Neutrophil (primary cell): ENCODE results near the gene TWIST2.

ENCODE experiments used
- H3K27ac ChIP-seq: fragments of 200-600 bp; sonication (generic); 2 replicates; pipeline ENCODE4 v1.5.1; 2016; ENCODE audit warnings: mild to moderate bottlenecking, moderate library complexity
- H3K27me3 ChIP-seq: fragments of 200-600 bp; sonication (generic); 2 replicates; pipeline ENCODE4 v1.6.0; 2016; ENCODE audit warnings: mild to moderate bottlenecking
- H3K36me3 ChIP-seq: fragments of 200-600 bp; sonication (generic); 2 replicates; pipeline ENCODE4 v1.5.1; 2017
- H3K4me1 ChIP-seq, 2 experiments: fragments of 200-600 bp in 1 of 2; sonication (generic) in 1 of 2; 1 replicate in 1 of 2; 2 replicates in 1 of 2; pipeline versions ENCODE4 v1.5.1 to v1.6.1; 2013 to 2016; ENCODE audit warnings: low read depth in 1 of 2, low read length in 1 of 2, mild to moderate bottlenecking in 1 of 2, moderate library complexity in 1 of 2; ENCODE audit not compliant: control insufficient read depth in 1 of 2, insufficient read depth in 1 of 2
- H3K4me3 ChIP-seq, 2 experiments: fragments of 200-600 bp in 1 of 2; sonication (generic) in 1 of 2; 1 replicate in 1 of 2; 2 replicates in 1 of 2; pipeline ENCODE4 v1.5.1; 2013 to 2016; ENCODE audit warnings: low read depth in 1 of 2, low read length in 1 of 2, mild to moderate bottlenecking in 1 of 2, moderate library complexity in 1 of 2
- H3K9me3 ChIP-seq: fragments of 200-600 bp; sonication (generic); 2 replicates; pipeline ENCODE4 v1.5.1; 2016
- TF ChIP-seq, protein P1 (sequence below): fragments of 200-600 bp; sonication (generic); IDR thresholded peaks from 2 replicates; pipeline ENCODE4 v1.5.1; 2016; ENCODE audit warnings: antibody characterized with exemption

Gene TWIST2

DNA sequence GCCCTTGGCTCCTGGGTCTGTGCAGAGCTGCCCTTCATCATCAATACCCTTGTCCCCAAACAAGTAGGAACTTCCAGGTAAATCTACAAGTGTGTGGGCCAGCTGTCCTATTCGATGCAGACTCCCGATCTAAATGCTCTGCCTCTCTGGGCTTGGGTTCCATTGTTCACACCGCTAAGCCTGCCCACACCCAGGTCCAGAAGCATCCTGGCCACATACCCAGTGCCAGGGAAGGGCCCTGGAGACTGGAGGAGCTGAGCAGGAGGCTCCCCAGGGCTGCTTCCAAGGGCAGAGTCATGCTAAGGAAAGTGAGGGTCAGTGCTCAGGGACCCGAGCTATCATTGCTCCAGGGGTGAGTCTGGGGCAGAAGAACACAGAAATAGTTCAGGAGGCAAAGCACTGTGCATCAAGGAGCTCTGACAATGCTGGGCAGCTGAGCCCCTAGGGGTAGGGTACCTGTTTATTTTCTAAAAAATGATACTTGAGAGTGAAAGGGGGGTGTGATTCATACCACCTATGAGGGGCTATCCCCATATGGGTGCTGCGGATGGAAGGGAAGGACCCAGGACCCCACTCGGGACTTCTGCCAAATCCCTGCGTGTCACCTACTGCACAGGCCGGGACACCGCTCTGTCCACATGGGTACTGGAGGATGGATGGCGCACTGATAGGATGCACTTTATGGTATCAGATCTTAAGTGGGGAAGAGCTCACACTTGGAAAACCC lies 25.8 kb upstream of the TWIST2 start:
- Histone ChIP-seq H3K27ac (no peak overlapping the region), H3K27me3 (peaks cover 23% of the 10 kb centered on the region), H3K36me3 (no peaks in the 10 kb centered on the region), H3K4me1 (no peaks in the 10 kb centered on the region), H3K9me3 (no peaks in the 10 kb centered on the region), H3K4me3 (no peak overlapping the region)
- TF ChIP-seq, protein P1, sequence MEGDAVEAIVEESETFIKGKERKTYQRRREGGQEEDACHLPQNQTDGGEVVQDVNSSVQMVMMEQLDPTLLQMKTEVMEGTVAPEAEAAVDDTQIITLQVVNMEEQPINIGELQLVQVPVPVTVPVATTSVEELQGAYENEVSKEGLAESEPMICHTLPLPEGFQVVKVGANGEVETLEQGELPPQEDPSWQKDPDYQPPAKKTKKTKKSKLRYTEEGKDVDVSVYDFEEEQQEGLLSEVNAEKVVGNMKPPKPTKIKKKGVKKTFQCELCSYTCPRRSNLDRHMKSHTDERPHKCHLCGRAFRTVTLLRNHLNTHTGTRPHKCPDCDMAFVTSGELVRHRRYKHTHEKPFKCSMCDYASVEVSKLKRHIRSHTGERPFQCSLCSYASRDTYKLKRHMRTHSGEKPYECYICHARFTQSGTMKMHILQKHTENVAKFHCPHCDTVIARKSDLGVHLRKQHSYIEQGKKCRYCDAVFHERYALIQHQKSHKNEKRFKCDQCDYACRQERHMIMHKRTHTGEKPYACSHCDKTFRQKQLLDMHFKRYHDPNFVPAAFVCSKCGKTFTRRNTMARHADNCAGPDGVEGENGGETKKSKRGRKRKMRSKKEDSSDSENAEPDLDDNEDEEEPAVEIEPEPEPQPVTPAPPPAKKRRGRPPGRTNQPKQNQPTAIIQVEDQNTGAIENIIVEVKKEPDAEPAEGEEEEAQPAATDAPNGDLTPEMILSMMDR = no peak

DNA sequence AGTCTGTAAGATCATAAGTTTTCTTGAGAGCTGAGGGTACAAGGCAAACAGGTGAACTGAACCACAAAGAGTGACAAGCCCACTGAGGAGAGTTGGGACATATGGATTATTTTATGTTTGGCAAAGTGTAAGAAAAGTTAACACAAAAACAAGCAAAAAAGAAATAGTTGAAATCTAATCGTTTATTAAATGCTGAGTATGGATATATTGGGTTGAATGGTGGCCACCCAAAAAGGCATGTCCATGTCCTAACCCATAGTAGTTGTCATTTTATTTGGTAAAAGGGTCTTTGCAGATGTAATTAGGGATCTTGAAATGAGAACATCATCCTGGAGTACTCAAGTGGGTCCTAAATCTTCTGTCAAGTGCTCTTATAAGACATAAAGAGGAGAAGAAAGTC lies 24.9 kb upstream of the TWIST2 start:
- TF ChIP-seq, protein P1 = no peak
- Histone ChIP-seq H3K27me3 (peaks cover 22% of the 10 kb centered on the region), H3K4me3 (no peak overlapping the region), H3K9me3 (no peaks in the 10 kb centered on the region), H3K36me3 (no peaks in the 10 kb centered on the region), H3K27ac (no peak overlapping the region), H3K4me1 (no peaks in the 10 kb centered on the region)

DNA sequence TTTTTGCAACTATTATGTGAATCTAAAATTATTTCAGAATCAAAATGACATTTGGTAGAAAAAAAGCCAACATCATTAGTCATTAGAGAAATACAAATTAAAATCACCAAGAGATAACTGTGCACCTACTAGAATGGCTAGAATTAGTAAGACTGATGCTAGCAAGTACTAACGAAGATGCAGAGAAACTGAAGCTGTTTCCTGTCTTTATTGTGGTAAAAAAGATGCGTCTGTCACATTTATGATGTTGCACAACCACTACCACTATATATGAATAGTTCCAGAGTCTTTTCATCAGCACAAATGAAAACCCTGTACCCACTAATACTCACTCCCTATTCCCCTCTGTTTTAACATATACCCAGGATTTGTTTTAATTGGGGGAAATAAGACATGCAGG lies 16.7 kb upstream of the TWIST2 start:
- Histone ChIP-seq H3K4me3 (no peak overlapping the region), H3K27me3 (peaks cover 81% of the 10 kb centered on the region), H3K4me1 (no peaks in the 10 kb centered on the region), H3K9me3 (no peaks in the 10 kb centered on the region), H3K27ac (no peak overlapping the region), H3K36me3 (no peaks in the 10 kb centered on the region)
- TF ChIP-seq, protein P1 = no peak

DNA sequence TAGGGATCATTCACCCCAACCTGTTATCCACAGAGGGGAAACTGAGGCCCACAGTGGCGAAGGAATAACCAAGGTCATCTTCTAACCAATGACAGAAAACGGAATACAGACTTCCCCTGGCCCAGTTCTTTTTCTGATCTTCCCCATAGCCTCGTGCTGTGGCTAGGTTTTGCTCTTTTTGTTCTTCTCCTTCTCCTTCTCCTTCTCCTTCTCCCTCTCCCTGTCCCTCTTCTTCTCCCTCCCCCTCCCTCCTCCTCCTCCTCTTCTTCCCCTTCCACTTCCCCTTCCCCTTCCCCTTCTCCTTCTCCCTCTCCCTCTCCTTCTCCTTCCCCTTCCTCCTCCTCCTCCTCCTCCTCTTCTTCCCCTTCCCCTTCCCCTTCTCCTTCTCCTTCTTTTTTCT lies 12.9 kb upstream of the TWIST2 start:
- no peak overlapping the region for H3K27ac ChIP-seq
- H3K36me3 ChIP-seq = no peaks in the 10 kb centered on the region
- TF ChIP-seq, protein P1 = no peak
- H3K27me3 ChIP-seq = peaks cover 92% of the 10 kb centered on the region
- no peak overlapping the region for H3K4me3 ChIP-seq
- H3K4me1 ChIP-seq = no peaks in the 10 kb centered on the region
- H3K9me3 ChIP-seq = no peaks in the 10 kb centered on the region

DNA sequence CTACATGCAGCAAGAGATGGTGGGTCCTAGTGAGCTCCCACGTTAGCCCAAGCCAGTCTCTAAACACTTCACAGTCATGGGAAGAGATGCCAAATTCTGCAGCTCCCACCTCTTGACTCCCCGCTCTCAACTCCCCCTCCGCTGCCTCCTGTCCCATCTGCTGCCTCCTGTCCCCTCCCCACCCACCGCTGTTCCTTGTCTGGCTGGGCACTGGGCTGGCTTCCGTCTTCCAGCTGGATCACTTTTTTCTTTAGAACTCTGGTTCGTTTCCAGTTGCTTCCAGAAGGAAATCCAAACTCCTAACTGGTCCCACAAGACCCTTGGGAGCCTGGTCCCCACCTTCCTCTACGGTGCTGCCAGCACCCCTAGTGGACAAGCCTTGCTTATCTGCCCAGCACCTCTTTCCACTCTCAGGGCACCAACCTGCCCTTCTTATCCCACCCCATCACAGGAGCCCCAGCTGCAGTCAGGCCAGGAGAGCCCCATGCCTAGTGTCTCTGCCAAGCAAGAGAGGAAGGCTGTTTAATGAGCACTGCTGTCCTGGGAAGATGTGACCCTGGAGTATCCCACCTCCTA lies 12.1 kb upstream of the TWIST2 start:
- H3K27me3 ChIP-seq = peaks cover 94% of the 10 kb centered on the region
- no peaks in the 10 kb centered on the region for H3K36me3 ChIP-seq
- no peaks in the 10 kb centered on the region for H3K4me1 ChIP-seq
- H3K9me3 ChIP-seq = no peaks in the 10 kb centered on the region
- no peak overlapping the region for H3K27ac ChIP-seq
- no peak overlapping the region for H3K4me3 ChIP-seq
- TF ChIP-seq, protein P1 = no peak
